ENCODE results near the gene CPN2.

CPN2 gene

DNA sequence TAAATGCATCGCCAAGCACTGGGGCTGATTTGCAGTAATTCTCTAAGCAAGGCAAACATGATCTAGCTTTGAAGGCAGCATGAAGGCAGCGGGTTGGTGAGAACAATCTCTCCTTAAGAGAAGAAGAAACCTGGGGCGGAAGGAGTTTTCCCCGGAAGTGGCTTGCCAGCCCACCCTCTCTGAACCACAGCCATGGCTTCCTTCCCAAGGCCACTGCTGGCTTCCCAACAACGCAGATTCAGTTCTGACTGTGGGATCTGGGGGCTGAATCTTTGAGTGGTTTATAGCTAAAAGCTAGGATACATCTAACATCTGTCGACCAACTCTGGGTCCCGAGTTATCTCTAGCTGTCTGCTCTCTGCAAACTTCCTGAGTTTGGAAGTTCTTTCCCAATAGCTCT, 4.3 kb upstream of the CPN2 start:
- no peaks in the 10 kb centered on the region for H3K27me3 ChIP-seq (ENCODE audit: insufficient read depth, low read depth)
- TF ChIP-seq, protein P1, sequence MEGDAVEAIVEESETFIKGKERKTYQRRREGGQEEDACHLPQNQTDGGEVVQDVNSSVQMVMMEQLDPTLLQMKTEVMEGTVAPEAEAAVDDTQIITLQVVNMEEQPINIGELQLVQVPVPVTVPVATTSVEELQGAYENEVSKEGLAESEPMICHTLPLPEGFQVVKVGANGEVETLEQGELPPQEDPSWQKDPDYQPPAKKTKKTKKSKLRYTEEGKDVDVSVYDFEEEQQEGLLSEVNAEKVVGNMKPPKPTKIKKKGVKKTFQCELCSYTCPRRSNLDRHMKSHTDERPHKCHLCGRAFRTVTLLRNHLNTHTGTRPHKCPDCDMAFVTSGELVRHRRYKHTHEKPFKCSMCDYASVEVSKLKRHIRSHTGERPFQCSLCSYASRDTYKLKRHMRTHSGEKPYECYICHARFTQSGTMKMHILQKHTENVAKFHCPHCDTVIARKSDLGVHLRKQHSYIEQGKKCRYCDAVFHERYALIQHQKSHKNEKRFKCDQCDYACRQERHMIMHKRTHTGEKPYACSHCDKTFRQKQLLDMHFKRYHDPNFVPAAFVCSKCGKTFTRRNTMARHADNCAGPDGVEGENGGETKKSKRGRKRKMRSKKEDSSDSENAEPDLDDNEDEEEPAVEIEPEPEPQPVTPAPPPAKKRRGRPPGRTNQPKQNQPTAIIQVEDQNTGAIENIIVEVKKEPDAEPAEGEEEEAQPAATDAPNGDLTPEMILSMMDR (conservative IDR thresholded peaks at IDR 0.05; ENCODE audit: low read depth, low read length) = no peak
- no peak overlapping the region for H3K27ac ChIP-seq
- H3K9ac ChIP-seq = no peak overlapping the region
- no peak overlapping the region for H3K4me3 ChIP-seq (IDR thresholded peaks at IDR 0.05; ENCODE audit: insufficient read depth, low read depth, low read length)
- H3K4me1 ChIP-seq (ENCODE audit: low read depth, poor library complexity, severe bottlenecking) = peaks cover 8% of the 10 kb centered on the region
- no peaks in the 10 kb centered on the region for H3K36me3 ChIP-seq (ENCODE audit: insufficient read depth)
- no peaks in the 10 kb centered on the region for H3K79me2 ChIP-seq (ENCODE audit: insufficient read depth, low read depth)
- H2AFZ ChIP-seq (ENCODE audit: low read depth) = no peak overlapping the region
- H4K20me1 ChIP-seq (ENCODE audit: insufficient read depth) = no peaks in the 10 kb centered on the region
- H3K4me2 ChIP-seq = no peak overlapping the region

DNA sequence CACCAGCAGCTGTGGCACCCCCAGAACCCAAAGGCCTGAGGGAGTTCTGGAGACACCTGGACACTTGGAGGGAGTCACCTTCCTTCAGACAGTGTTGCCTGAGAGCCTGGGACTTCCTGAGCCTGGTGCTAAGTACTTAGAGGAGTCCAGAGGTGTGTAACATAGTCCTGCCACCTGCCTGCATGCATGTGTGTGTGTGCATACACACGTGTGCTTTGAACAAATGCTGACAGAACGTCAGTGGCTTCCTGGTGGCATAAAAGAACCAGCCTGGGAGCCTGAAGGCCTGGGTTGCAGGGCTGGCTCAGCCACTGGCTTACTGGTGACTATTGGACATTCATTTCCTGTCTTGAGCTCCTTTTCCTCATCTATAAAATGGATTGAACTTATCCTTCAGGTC, 3.2 kb upstream of the CPN2 start:
- Histone ChIP-seq H3K27ac (no peak overlapping the region), H3K4me3 (IDR thresholded peaks at IDR 0.05; ENCODE audit: insufficient read depth, low read depth, low read length) (no peak overlapping the region), H3K4me2 (no peak overlapping the region), H3K79me2 (ENCODE audit: insufficient read depth, low read depth) (no peaks in the 10 kb centered on the region), H3K36me3 (ENCODE audit: insufficient read depth) (no peaks in the 10 kb centered on the region), H4K20me1 (ENCODE audit: insufficient read depth) (no peaks in the 10 kb centered on the region), H2AFZ (ENCODE audit: low read depth) (no peak overlapping the region), H3K27me3 (ENCODE audit: insufficient read depth, low read depth) (no peaks in the 10 kb centered on the region), H3K9ac (no peak overlapping the region), H3K4me1 (ENCODE audit: low read depth, poor library complexity, severe bottlenecking) (peaks cover 19% of the 10 kb centered on the region)
- TF ChIP-seq, protein P1 (conservative IDR thresholded peaks at IDR 0.05; ENCODE audit: low read depth, low read length) = no peak

DNA sequence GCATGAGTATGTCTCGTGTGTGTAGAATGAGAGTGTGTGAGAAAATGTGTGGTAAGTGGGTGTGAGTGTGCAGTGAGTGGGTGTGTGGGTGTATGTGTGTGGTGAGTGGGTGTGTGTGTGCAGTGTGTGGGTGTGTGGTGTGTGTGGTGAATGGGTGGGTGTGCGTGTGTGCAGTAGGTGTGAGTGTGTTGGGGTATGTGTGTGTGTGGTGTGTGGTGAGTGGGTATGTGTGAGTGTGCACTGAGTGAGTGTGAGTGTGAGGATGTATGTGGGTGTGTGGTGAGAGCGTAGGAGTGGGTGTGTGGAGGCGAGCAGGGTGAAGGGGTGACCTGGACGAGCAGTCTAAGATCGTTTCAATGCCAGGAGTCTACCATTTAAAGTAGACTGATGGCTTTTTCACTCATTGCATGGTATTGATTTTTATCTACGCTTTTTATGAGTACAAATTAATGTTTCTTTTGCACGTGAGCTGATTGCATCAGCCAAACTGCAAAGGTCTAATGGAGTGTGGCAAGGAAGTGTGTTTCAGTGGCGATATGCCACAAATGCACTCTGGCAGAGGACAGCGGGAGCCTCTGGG, 1.6 kb upstream of the CPN2 start:
- no peaks in the 10 kb centered on the region for H4K20me1 ChIP-seq (ENCODE audit: insufficient read depth)
- no peak overlapping the region for H3K9ac ChIP-seq
- no peaks in the 10 kb centered on the region for H3K79me2 ChIP-seq (ENCODE audit: insufficient read depth, low read depth)
- H2AFZ ChIP-seq (ENCODE audit: low read depth) = no peak overlapping the region
- TF ChIP-seq, protein P1 (conservative IDR thresholded peaks at IDR 0.05; ENCODE audit: low read depth, low read length) = no peak
- no peaks in the 10 kb centered on the region for H3K27me3 ChIP-seq (ENCODE audit: insufficient read depth, low read depth)
- no peak overlapping the region for H3K4me3 ChIP-seq (IDR thresholded peaks at IDR 0.05; ENCODE audit: insufficient read depth, low read depth, low read length)
- no peak overlapping the region for H3K27ac ChIP-seq
- H3K4me2 ChIP-seq = no peak overlapping the region
- H3K4me1 ChIP-seq (ENCODE audit: low read depth, poor library complexity, severe bottlenecking) = peaks cover 19% of the 10 kb centered on the region
- no peaks in the 10 kb centered on the region for H3K36me3 ChIP-seq (ENCODE audit: insufficient read depth)

DNA sequence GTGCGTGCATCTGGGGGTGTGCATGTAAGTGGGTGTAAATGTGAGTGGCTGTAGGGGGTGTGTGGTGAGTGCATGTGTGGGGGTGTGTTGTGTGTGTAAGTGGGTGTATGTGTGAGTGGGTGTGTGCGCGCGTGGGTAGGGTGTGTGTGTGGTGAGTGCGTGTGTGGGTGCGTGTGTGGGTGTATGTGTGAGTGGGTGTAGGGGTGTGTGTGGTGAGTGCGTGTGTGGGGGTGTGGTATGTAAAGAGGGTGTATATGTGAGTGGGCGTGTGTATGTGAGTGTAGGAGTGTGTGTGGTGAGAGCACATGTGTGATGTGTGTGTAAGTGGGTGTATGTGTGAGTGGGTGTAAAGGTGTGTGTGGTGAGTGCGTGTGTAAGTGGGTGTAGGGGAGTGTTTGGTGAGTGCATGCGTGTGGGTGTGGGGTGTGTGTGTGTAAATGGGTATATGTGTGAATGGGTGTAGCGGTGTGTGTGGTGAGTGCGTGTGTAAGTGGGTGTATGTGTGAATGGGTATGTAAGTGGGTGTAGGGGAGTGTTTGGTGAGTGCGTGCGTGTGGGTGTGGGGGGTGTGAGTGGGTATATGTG, 916 bp upstream of the CPN2 start:
- Histone ChIP-seq H3K4me2 (no peak overlapping the region), H2AFZ (ENCODE audit: low read depth) (no peak overlapping the region), H4K20me1 (ENCODE audit: insufficient read depth) (no peaks in the 10 kb centered on the region), H3K79me2 (ENCODE audit: insufficient read depth, low read depth) (no peaks in the 10 kb centered on the region), H3K27ac (no peak overlapping the region), H3K27me3 (ENCODE audit: insufficient read depth, low read depth) (no peaks in the 10 kb centered on the region), H3K36me3 (ENCODE audit: insufficient read depth) (no peaks in the 10 kb centered on the region), H3K4me1 (ENCODE audit: low read depth, poor library complexity, severe bottlenecking) (peaks cover 19% of the 10 kb centered on the region), H3K9ac (no peak overlapping the region), H3K4me3 (IDR thresholded peaks at IDR 0.05; ENCODE audit: insufficient read depth, low read depth, low read length) (no peak overlapping the region)
- TF ChIP-seq, protein P1 (conservative IDR thresholded peaks at IDR 0.05; ENCODE audit: low read depth, low read length) = no peak
